Suprapubic skin (tissue), 4 donors: ENCODE results near the gene FABP1.

Experiments
- CTCF ChIP-seq, 2 donors: fragments of 200-600 bp in 1 of 2; fragments of 450-650 bp in 1 of 2; sonication (generic) in 1 of 2; IDR thresholded peaks; one replicate each; pipeline ENCODE4 v1.5.1; 2016 to 2019; ENCODE audit warnings: antibody characterized with exemption in 2 of 2, mild to moderate bottlenecking in 1 of 2, moderate library complexity in 1 of 2
- EP300 ChIP-seq: sonication (generic); formaldehyde crosslinking; IDR thresholded peaks from one replicate; pipeline ENCODE4 v1.6.1; 2017; ENCODE audit warnings: antibody characterized with exemption
- POLR2A ChIP-seq, 2 donors: fragments of 450-650 bp; IDR thresholded peaks; one replicate each; pipeline ENCODE4 v1.6.1; 2017; ENCODE audit warnings: antibody characterized with exemption in 2 of 2, mild to moderate bottlenecking in 2 of 2, moderate library complexity in 2 of 2
- POLR2AphosphoS5 ChIP-seq, 3 donors: sonication (generic); formaldehyde crosslinking; IDR thresholded peaks; one replicate each; pipeline ENCODE4 v1.6.1; 2017; ENCODE audit warnings: antibody characterized with exemption in 3 of 3

DNA sequence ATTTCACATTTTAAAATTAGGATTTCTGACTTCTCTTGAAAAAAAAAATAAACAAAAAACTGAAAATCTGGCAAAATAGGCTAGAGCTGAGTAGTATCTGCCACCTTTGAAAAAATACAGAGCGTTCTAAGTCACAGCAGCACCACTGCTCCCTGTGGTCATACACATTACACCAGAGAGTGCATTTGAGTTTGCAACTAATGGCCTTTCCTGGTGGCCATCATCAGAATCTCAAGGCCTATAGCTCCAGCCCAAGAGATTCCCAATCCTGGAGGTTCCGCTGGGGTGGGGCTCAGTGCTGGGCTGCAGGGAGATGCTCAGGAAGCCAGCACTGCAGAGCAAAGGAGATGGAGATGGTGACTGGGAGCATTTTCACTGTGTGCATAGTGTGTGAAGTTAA is 42.8 kb downstream of the FABP1 start:
- no peak for TF ChIP-seq EP300
- TF ChIP-seq CTCF (IDR thresholded peaks at IDR 0.05), result no peak
- no peak for TF ChIP-seq POLR2A (IDR thresholded peaks at IDR 0.05)
- no peak for TF ChIP-seq POLR2AphosphoS5 (IDR thresholded peaks at IDR 0.05)
